Activated CD4-positive, CD25-positive, alpha-beta regulatory T cell treated with anti-CD3 and anti-CD28 coated beads, Interleukin-2, amount 50 U/mL, for 24 hours (primary cell): ENCODE measurements around the gene CHD5.
A peak's percentile ranks its signal among the peaks of the same experiment; 100 is the strongest.

Source experiments
- ATAC-seq, 2 donors: fragments of 150-1000 bp; cut with Tn5 transposase; one replicate each; pipeline ENCODE4 v1.10.0; 2021; ENCODE audit warnings: mild to moderate bottlenecking in 1 of 2, moderate library complexity in 1 of 2

Gene CHD5

DNA sequence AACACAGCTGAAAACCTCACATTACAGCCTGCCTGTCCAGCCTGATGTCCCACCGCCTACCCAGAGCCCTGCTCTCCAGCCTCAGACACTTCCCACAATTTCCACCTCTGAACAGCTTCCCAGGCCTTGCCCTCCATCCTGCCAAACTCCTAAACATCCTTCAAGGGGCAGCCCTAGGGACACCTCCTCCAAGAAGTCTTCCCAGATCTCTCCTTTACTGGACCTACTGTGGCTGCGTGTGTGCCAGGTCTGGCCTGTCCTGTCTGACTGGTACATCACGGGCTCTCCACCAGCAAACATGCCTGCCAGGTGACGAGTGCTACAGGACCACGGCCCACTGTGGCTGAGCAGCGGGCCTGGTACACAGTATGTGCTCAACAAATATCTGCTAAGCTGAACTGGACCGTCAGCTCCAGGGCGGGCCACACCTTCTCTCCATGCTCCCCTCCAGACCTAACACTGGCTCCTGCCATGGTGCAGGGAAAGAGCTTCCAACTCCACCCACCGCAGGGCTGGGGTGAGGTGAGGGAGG lies 28.8 kb downstream of the CHD5 start:
- no peak for ATAC-seq

DNA sequence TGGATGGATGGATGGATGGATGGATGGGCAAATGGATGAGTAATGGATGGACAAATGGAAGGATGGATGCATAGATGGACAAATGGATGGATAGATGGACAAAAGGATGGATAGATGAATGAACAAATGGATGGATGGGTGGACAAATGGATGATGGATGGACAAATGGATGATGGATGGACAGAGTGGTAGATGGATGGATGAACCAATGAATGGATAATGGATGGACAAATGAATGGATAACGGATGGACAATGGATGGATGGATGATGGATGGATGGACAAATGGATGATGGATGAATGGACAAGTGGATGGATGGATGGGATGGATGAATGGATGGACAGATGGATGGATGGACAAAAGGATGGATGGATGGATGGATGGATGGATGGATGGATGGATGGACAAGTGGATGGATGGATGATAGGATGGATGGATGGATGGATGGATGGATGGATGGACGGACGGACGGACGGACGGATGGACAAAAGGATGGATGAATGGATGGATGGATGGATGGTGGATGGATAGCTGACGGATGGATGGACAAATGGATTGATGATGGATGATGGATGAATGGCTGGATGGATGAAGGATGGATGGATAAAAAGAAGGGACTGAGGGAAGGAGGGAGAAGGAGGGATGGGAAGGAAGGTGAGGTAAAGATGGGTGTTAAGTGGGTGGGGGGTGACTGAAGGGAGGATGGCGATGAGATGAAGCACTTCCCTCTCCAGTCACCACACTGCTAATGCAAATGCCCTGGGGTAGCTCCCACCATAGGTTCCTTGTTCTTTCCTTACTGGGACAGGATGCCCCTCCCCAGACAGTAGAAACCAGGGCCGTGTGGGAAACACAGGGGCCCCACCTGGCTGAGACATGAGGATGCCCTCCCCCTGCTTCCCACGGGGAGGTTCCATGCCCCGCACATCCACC lies 29.8 kb downstream of the CHD5 start:
- no peak for ATAC-seq

DNA sequence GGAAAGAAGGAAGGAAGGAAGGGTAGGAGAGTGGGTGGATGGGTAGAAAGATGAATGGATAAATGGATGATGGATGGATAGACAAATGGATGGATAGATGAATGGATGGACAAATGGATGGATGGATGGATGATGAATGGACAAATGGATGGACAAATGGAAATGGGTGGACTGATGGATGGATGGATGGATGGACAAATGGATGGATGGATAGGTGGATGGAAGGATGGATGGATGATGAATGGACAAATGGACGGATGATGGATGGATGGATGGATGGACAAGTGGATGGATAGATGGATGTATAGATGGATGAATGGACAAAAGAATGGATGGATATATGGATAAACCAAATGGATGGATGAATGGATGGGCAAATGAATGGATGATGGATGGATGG lies 30.5 kb downstream of the CHD5 start:
- ATAC-seq, result no peak

DNA sequence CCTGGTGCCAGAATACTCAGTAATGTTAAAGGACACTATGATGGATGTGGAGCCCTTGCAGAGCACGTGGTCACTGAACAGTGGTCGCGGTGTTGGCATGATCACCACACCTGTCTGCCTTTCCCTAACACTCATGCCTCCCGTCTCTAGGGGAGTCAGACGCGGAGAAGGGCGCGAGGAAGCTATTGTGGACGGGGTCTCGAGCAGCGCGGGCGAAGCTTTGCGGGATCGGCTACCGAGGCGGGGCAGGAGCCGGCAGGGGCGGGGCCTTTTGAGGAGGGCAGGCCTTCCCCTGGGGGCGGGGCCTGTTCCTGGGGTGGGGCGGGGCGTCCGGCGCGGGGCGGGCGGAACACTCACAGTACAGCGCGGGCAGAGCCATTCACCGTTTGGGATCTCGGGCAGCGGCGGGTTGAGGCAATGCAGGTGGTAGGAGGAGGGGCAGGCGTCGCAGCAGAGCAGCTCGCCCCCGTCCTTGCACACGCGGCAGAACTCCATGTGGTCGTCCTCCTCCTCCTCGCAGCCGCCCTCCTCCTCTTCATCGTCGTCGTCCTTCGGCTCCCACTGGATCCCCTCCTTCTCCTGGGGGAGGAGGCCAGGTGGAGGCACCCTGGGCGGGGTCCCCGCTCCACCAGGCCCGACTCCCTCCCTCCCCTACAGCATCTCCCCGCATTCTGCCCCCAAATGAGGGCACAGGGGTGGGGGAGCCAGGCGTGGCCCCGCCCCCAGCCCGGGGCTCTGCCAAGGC lies 31.5 kb downstream of the CHD5 start:
- peak; percentile 84 to 89 for ATAC-seq

DNA sequence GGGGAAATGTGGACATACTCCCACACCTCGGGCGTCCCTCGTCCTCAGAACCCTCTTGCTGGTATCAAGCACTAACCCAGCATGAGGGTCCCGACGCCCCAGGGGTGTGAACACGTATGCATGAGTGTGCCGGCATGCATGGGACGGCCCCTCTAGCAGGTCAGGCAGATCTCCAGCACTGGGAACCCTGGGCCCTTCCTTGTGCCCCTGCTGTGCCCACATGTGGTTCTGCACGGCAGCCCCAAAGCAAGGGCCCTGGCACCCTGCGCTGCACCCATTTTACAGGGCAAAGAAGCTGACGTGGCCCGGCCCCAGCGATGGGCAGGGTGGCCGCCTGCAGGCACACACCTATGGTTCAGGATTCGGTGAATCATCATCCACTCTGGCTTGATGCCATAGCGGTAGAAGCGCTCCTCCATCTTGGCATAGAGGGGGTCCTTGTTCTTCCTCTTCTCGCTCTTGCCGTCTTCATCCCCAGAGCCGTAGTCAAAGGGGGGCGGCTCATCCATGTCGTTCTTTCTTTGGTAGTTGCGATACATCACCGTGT lies 34.2 kb downstream of the CHD5 start:
- ATAC-seq, result no peak

DNA sequence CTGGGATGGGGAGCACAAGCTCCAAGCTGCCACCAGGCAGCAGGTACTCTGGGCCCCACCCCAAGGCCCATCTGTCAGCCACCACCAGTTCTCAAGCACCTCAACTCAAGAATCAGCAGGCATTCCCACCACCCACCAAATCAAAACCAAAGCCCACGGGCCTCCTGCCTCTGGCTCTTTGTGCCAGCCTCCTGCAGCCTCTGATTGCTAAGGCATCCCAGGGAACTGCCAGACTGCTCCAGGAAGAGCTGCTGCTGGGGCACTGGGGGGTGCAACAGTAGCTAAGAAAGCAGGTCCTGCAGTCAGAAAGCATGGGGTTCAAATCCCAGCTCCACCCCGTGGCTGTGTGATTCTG lies 34.7 kb downstream of the CHD5 start:
- ATAC-seq, result no peak

DNA sequence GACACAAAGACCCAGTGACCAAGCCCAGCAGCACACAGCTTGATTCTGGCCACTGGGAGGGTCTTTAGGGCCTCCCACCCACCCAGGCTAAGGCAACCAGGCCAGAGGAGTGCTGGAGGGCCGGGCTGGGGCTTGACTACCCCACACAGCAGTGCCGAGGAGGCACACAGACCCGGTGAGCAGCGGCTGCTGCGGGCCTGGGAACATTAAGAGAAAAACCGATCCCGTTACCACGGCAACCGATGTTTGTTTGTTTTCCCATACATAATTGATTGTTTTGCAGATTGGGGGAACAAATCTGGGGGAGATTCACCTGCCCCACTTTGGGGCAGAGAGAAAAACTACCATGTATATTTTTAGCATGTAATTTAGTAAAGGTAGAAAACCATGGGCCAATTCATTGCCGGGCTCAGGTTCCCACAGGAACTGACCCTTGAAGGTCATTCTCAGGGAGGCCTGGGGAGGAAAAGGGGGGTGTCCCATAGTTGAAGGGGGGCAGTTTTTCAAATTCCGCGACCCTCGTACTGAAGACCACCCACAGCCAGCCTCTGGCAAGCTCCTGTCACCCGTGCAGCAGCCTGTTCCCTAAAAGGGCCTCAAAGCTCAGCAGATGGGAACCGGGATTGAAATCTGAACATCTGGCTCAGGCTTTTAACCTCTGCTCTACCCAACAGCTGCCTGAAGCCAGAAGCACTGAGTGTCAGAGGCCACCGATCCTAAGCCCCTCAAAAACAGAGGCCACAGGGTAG lies 35.3 kb downstream of the CHD5 start:
- no peak for ATAC-seq

DNA sequence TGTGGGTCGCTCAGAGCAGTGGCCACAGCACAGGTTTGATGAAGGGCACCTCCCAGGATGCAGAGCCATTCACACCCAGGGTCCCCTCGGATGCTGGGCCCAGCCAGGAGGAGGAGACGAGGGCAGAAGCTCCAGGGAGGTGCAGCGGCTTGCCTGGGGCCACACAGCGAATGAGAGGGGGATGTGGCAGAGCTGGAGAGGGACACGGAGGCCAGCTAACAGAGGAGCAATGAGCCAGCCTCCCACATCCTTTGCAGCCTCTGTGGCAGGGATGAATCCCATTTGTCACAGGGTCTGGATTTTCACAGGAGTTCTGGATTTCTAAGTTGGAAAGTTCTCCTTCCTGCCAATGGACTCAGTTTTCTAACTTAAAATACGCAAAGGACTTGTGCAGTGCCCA lies 35.9 kb downstream of the CHD5 start:
- no peak for ATAC-seq

DNA sequence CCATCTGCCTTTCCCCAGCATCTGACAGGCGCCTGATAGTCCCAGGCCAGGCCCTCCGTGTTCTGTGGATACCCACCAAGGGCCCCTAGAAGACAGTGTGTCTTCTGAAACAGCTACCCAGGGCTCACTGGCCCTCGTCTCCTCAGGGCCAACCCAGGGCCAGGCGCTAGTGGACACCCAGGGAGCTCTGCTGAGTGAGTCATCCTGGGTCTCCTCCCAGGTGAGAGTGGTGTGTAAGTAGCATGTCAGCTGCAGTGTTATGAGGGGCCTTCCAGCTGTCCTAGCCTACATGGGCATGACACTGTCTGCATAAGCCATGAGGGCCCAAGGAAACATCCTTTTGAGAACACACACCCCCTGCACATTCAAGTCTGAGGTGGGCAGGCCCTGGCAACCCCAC lies 36.7 kb downstream of the CHD5 start:
- ATAC-seq, result no peak

DNA sequence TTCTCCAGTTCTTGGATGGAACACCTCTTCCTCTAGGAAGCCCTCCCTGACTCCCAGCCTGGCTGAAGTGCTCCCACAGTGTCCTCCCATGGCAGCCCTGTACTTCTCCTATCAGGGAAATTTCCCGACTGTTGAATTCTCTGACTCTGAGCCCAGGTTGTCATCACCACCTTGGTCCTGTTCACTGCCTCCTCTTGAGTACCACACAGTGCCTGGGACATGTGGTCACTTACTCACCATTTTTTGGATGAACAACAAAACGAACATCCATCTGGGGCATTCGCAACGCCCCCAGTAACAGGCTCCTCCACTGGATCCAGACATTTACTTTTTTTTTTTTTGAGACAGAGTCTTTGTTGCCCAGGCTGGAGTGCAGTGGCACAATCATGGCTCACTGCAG lies 37.4 kb downstream of the CHD5 start:
- ATAC-seq, result no peak

DNA sequence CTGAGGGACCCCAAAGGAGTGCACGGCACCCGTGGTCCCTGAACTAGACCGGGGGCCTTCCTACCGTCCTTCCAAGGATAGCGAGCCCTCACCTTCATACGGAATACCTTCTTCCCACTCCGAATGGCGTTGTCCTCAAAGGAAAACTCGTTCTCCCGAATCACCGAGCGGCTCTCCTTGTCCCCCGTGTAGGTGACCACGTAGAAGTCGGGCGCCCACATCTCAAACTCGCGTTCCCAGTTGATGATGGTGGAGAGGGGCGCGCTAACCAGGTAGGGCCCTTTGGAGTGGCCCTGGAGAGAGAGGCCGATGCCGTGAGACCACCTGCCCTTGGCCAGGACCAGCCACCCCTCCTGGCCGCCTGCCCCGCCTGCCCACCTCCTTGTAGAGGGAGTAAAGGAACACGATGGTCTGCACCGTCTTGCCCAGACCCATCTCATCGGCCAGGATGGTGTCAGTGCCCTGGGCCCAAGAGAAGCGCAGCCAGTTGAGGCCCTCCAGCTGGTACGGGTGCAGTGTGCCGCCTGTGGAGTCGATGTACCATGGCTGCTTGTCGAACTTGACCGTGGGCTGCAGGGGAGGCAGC lies 38.0 kb downstream of the CHD5 start:
- no peak for ATAC-seq

DNA sequence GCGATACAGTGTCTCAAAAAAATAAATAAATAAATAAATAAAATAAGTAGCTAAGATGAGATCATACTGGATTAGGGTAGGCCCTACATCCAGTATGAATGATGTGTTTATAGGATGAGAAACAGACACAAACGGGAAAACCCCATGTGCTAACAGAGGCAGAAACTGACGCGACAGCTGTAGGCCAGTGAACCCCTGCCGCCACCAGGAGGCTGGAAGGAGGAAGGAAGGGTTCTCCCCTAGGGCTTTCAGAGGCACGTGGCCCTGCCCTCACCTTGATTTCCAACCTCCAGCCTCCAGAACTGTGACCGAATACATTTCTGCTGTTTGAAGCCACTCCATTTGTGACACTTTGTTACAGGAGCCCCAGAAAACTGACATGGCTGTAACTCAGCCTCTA lies 38.5 kb downstream of the CHD5 start:
- peak; percentile 38 to 52 for ATAC-seq

DNA sequence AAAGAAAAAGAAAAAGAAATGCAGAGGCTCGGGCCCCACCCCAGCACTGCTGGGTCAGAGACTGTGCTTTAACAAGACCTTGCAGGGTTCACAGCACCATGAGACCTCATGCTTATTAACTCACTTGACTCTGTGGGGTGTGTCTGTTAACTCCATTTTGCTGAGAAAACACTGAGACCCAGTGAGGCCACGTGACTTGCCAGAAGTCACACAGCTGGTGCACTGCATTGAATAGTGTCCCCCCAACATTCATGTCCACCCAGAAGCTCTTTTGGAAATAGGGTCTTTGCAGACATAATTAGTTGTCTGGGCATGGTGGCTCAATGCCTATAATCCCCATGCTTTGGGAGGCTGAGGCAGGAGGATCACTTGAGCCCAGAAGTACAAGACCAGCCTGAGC lies 39.7 kb downstream of the CHD5 start:
- no peak for ATAC-seq

DNA sequence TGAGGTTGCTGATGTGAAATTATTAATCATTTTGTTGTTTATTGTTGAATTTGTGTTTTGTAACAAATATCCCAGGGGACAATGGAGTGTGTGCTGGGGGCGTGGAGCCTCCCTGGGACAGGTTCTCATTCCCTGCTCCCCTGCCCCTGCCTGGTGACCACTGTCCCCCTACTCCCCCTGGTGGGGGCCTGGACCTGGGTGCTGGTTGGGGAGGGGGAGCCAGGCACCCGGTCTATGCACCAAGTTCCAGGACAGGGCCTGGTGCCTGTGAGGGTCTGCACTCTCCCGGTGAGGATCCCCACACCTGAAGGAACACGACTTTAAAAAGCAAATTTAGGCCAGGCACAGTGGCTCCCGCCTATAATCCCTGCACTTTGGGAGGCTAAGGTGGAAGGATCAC lies 42.4 kb downstream of the CHD5 start:
- no peak for ATAC-seq

DNA sequence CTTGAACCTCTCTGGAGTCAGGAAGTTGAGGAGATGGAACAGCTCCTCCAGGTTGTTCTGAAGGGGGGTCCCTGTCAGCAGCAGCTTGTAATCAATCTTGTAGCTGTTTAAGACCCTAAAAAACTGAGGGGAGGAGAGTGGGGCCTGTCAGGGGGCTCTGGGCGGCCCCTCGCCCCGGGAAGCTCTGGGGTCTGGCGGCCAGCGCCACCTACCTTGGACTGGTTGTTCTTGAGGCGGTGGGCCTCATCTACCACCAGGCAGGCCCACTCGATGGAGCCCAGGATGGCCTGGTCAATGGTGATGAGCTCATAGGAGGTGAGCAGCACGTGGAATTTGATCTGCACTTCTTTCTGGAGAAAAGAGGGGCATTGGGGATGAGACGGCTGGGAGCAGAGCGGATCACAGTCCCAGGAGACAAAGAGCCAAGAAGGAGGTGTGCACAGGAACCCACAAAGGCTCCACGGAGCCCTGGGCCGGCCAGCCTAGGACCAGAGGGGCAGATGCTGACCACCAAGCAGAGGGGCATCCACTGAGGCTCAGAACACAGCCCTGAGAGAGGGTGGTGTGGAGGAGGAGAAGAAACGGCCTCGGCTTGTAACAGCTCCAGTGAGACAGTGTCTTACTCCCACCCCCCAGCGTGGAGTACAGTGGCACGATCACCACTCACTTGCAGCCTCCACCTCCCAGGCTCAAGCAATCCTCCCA lies 43.5 kb downstream of the CHD5 start:
- no peak for ATAC-seq

DNA sequence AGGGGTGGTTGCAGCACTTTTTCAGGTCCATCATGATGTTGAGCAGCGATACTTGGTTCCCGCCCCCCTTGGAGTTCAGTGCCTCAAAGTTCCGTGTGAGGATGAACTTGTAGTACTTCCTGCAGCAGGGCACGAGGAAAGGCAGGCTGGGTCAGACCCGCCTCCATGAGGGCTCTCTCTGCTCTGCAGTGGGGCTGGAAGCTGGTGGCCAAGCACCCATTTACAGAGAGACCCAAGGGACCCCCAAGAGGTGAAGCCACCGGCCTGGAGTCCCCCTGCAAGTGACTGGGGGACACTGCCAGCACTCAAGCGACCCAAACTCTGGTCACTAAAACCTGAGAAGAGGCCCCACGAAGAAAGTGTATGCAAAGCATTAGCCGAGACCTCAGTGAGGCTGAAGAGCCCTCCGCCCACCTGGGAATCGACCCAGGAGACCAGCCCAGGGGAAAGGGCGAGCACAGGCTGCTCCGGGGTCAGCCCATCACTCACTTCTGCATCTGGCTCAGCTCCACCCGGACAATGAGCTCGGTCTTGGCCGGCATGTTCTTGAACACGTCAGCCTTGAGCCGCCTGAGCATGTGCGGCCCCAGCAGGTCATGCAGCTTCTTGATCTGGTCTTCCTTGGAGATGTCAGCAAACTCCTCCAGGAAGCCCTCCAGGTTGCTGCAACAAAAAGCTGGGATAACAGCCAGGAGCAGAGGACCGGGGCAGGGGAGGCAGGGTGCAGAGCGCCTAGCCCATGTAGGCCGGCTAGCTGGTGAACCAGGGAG lies 45.2 kb downstream of the CHD5 start:
- ATAC-seq, result no peak

DNA sequence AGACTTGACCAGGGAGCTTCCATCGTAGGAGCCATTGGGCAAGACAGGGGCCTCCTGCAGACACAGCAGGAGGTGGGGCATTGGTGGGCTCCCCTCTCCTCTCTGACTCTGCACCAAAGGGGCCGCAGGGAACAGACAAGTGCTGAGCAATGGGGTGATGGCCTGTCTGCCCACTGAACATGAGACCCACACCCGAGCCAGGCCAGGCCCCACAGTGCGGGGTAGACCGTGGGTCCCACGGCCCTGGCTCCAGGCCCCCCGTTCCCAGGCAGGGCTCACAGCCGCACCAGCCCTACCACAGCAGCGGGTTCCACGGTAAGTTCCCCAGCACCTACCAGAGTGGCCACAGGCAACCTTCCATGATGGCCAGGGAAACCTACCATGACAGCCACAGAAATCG lies 45.9 kb downstream of the CHD5 start:
- ATAC-seq, result no peak

DNA sequence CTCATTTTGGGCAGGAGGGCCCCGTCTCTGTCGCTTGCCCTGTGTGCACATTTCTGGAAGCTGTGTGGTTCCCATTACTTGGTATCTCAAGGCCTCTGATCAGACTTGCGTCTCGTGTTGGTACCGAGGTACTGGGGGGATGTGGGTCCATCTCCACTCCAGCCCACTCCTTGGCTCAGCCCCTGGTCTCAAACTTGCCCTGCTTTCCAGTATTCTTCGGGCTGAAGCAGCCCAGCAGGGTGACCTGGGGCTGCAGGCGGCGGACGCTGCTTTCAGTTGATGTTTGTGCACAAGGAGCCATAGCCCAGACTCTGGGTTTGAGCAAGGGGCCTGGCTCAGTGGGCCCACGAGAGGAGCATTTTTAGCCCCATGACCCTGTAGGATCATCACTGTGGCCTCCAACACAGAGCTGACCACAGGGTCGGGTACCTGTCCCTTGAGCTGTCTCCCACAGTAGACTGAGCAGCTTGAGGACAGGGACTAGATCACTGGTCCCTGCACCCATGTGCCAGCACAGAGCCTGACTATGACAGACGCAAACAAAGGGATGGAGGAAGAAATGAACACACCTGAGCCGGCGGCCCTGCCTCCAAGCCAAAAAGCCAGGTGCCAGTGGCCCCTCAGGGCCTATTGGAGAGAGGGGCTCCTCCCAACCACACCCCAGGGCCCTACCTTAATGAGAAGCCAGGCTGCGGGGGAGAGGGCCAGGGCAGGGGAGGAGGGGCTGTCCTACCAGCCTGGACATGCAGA lies 46.8 kb downstream of the CHD5 start:
- no peak for ATAC-seq

DNA sequence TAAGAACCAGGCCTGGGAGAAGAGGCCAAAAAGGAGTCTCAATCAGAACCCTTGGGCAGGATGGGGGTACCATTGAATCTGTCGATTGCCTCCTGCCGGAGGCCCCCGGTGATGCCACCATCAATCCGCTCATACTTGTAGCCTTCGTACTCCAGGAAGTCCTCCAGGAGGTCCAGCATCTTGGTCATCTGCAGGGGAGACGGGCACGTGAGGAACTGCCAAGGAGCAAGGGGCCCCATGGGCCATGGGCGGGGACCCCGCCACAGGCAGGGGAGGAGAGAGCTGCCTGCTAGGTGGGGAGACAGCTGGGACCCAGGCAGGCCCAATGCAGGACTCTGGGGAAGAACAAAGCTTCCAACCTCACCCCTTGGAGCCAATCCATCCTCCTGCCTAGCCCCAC lies 48.6 kb downstream of the CHD5 start:
- no peak for ATAC-seq

DNA sequence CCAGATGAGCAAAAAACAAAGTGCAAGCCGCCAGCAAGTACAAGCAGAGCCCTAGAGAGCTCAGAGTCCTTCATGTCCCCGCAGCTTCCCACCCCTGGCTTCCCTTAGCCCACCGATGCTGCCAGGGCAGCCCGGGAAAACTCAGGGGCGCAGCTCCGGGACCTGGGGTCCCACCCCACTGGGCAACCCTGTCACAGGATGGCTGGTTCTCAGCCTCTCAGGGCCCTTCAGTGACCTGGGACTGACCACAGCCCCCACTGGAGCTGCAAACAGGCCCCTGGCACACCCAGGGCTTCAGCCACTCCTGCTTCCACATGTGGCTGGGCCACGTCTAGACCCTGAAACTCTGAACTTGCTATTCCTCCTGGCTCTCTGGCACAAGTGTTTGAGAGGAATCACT lies 49.5 kb downstream of the CHD5 start:
- no peak for ATAC-seq
